ENCODE data around the gene DYNLL1. TPM values are rescaled to one million over a fixed set of nuclear protein-coding genes. Genes with fewer than 3 reads are reported as not detected.

Gene DYNLL1
- total and polyA plus RNA-seq, 2 of the 13 experiments (the other 11 are each of a cell fraction or from before 2014, with no cell fraction given) = 271 to 294 TPM

DNA sequence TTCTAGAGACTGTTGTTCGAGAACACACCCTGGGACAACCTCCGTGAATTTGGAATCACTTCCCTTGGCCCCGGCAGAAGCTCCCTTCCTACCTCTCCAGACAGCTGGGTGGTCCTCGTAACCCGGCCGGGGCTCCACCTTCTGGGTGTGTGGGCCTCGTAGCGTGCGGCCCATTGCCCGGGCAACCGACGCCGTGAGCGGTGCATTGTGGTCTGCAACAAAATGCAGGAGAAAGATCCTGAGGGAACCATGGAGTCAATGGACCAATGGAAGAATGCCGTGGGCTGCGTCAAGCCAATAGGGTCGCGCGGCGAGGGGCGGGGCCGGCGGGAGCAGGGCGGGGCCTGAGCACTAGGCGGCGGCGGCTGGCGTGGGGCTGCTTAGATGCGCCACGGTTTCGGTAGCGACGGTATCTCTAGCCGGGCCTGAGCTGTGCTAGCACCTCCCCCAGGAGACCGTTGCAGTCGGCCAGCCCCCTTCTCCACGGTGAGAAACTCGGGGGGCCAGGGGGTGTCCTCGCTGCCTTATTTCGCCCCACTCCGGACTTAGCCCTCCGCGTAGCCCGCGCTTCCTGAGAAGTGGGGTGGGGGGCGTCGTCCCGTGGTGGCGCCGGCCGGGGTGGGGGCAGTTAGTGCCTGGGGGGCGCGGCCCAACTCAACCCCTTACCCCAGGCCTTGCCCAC is at the start of gene DYNLL1 (continued):
- TF ChIP-seq ZC3H13 (CRISPR knock-in tag; IDR thresholded peaks at IDR 0.05) (no peak), SMAD9 (CRISPR knock-in tag; IDR thresholded peaks at IDR 0.05) (no peak), BORCS8-MEF2B (CRISPR knock-in tag; IDR thresholded peaks at IDR 0.05) (peak; percentile 55; the same call in 1 of the 2 replicates), ZEB1 (IDR thresholded peaks at IDR 0.05; ENCODE audit: insufficient replicate concordance, low read depth) (no peak), ZFY (CRISPR knock-in tag; IDR thresholded peaks at IDR 0.05) (peak; percentile 84), ZBTB7B (CRISPR knock-in tag; IDR thresholded peaks at IDR 0.05) (peak; percentile 29; the same call in 1 of the 2 replicates), MAFF (IDR thresholded peaks at IDR 0.05; ENCODE audit: low read depth, low read length) (no peak), HDAC1 (CRISPR knock-in tag; IDR thresholded peaks at IDR 0.05) (peak; percentile 96), PRMT3 (CRISPR knock-in tag; IDR thresholded peaks at IDR 0.05; ENCODE audit: borderline replicate concordance, low read depth) (no peak), KDM2A (CRISPR knock-in tag; IDR thresholded peaks at IDR 0.05; ENCODE audit: borderline replicate concordance, low read depth) (no peak; the same call in 1 of the 2 replicates), CREM (IDR thresholded peaks at IDR 0.05) (peak; percentile 48; the same call in 1 of the 2 replicates), CREM (CRISPR knock-in tag; IDR thresholded peaks at IDR 0.05) (no peak)
- TF ChIP-seq, protein P1, sequence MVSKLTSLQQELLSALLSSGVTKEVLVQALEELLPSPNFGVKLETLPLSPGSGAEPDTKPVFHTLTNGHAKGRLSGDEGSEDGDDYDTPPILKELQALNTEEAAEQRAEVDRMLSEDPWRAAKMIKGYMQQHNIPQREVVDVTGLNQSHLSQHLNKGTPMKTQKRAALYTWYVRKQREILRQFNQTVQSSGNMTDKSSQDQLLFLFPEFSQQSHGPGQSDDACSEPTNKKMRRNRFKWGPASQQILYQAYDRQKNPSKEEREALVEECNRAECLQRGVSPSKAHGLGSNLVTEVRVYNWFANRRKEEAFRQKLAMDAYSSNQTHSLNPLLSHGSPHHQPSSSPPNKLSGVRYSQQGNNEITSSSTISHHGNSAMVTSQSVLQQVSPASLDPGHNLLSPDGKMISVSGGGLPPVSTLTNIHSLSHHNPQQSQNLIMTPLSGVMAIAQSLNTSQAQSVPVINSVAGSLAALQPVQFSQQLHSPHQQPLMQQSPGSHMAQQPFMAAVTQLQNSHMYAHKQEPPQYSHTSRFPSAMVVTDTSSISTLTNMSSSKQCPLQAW (CRISPR knock-in tag; IDR thresholded peaks at IDR 0.05) = no peak
- TF ChIP-seq, protein P2, sequence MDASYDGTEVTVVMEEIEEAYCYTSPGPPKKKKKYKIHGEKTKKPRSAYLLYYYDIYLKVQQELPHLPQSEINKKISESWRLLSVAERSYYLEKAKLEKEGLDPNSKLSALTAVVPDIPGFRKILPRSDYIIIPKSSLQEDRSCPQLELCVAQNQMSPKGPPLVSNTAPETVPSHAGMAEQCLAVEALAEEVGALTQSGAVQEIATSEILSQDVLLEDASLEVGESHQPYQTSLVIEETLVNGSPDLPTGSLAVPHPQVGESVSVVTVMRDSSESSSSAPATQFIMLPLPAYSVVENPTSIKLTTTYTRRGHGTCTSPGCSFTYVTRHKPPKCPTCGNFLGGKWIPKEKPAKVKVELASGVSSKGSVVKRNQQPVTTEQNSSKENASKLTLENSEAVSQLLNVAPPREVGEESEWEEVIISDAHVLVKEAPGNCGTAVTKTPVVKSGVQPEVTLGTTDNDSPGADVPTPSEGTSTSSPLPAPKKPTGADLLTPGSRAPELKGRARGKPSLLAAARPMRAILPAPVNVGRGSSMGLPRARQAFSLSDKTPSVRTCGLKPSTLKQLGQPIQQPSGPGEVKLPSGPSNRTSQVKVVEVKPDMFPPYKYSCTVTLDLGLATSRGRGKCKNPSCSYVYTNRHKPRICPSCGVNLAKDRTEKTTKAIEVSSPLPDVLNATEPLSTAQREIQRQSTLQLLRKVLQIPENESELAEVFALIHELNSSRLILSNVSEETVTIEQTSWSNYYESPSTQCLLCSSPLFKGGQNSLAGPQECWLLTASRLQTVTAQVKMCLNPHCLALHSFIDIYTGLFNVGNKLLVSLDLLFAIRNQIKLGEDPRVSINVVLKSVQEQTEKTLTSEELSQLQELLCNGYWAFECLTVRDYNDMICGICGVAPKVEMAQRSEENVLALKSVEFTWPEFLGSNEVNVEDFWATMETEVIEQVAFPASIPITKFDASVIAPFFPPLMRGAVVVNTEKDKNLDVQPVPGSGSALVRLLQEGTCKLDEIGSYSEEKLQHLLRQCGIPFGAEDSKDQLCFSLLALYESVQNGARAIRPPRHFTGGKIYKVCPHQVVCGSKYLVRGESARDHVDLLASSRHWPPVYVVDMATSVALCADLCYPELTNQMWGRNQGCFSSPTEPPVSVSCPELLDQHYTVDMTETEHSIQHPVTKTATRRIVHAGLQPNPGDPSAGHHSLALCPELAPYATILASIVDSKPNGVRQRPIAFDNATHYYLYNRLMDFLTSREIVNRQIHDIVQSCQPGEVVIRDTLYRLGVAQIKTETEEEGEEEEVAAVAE (CRISPR knock-in tag; IDR thresholded peaks at IDR 0.05; ENCODE audit: borderline replicate concordance) = no peak; the same call in 1 of the 2 replicates
- TF ChIP-seq, protein P3, sequence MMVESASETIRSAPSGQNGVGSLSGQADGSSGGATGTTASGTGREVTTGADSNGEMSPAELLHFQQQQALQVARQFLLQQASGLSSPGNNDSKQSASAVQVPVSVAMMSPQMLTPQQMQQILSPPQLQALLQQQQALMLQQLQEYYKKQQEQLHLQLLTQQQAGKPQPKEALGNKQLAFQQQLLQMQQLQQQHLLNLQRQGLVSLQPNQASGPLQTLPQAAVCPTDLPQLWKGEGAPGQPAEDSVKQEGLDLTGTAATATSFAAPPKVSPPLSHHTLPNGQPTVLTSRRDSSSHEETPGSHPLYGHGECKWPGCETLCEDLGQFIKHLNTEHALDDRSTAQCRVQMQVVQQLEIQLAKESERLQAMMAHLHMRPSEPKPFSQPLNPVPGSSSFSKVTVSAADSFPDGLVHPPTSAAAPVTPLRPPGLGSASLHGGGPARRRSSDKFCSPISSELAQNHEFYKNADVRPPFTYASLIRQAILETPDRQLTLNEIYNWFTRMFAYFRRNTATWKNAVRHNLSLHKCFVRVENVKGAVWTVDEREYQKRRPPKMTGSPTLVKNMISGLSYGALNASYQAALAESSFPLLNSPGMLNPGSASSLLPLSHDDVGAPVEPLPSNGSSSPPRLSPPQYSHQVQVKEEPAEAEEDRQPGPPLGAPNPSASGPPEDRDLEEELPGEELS (CRISPR knock-in tag; IDR thresholded peaks at IDR 0.05) = peak; percentile 27; the same call in 1 of the 2 replicates
- TF ChIP-seq, protein P4, sequence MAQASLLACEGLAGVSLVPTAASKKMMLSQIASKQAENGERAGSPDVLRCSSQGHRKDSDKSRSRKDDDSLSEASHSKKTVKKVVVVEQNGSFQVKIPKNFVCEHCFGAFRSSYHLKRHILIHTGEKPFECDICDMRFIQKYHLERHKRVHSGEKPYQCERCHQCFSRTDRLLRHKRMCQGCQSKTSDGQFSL (CRISPR knock-in tag; IDR thresholded peaks at IDR 0.05) = peak; percentile 96
- TF ChIP-seq, protein P5, sequence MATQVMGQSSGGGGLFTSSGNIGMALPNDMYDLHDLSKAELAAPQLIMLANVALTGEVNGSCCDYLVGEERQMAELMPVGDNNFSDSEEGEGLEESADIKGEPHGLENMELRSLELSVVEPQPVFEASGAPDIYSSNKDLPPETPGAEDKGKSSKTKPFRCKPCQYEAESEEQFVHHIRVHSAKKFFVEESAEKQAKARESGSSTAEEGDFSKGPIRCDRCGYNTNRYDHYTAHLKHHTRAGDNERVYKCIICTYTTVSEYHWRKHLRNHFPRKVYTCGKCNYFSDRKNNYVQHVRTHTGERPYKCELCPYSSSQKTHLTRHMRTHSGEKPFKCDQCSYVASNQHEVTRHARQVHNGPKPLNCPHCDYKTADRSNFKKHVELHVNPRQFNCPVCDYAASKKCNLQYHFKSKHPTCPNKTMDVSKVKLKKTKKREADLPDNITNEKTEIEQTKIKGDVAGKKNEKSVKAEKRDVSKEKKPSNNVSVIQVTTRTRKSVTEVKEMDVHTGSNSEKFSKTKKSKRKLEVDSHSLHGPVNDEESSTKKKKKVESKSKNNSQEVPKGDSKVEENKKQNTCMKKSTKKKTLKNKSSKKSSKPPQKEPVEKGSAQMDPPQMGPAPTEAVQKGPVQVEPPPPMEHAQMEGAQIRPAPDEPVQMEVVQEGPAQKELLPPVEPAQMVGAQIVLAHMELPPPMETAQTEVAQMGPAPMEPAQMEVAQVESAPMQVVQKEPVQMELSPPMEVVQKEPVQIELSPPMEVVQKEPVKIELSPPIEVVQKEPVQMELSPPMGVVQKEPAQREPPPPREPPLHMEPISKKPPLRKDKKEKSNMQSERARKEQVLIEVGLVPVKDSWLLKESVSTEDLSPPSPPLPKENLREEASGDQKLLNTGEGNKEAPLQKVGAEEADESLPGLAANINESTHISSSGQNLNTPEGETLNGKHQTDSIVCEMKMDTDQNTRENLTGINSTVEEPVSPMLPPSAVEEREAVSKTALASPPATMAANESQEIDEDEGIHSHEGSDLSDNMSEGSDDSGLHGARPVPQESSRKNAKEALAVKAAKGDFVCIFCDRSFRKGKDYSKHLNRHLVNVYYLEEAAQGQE (IDR thresholded peaks at IDR 0.05; ENCODE audit: borderline replicate concordance in 1 of 2, low read depth in 1 of 2, low read length in 2 of 2) = peak in 1 of 2 experiments; percentile 75; a peak in 2 of 4 replicates
